NK-92 (cell line): ENCODE results near the gene PRTG.
"Not testable (repeated sequence)": the region's sequence is repeated elsewhere in the genome, so short reads cannot be mapped to it uniquely, and the experiment has no call there.

Experiments
- DNase-seq: peaks from one replicate; lab custom pipeline; 2025; ENCODE audit not compliant: unreplicated experiment; lab: John Stamatoyannopoulos, UW

PRTG gene

DNA sequence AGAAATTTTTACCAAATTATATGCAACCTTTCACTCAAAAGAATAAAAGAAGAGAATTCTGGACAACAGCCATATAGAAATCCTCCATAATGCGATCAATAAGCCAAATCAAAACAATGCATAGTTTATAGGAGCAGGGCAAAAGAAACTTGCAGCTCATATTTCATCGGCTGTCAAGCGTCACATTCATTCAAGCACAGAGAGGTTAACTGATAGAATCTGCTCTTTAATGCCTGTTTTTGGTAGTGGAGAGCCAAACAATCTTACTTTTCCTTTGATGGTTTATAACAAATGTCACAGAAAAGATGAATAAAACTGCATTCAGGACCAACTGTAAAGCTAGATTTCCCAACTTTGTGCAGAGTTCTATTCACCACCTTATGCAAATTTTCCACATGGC lies 35.4 kb downstream of the PRTG start:
- DNase-seq: no peak

DNA sequence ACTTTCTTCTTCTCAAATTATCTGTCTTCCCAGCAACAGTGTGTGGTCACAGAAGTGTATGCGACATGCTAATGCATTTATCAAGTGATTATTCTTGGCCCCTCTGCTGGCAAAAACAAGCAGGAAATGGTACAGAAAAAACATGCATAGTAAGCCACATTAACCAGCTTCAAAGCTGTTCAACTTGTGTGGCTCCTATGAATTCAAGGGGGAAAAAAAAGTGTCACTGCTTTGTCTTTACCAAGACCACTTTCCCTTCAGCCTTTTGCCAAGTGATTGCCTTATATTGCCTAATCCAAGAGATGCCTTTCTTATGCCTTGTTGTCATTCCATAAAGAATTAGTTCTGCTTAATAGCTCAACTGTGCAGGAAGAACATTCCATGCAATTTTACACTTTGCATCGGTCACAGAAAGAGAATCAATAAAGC lies 39.1 kb downstream of the PRTG start:
- DNase-seq: no peak

DNA sequence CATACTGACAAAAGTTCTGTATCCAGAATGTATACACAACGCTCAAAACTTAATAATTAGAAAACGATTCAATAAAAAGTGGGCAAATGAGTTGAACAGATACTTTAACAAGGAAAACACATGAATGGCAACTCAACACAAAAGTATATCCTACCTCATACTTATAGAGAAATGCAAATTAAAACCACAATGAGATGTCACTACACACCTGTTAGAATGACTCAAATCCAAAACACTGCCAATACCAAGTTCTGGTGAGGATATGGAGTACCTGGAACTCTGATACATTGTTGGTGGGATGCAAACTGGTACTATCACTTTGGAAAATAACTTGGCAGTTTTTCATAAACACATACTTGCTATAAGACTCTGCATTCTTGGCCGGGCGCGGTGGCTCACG lies 42.1 kb downstream of the PRTG start:
- DNase-seq: no peak

DNA sequence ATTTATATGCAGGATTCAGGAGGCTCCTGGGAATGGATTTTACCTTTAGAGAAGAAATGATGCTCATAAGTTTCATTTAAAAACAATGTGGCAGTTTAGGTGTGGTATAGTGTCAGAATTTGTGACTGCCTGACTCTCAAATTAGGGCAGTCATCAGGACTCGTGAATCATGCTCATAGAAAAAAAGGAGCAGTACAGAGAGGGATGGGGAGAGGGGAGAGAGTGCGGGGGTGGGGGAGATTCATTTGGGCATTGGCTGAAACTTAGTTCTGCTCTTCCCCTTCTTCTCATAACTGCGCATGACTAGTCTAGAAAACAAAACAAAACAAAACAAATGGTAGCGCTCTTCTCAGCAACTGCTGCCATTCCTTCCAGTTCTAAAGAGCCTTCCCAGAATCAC lies 44.3 kb downstream of the PRTG start:
- DNase-seq: no peak

DNA sequence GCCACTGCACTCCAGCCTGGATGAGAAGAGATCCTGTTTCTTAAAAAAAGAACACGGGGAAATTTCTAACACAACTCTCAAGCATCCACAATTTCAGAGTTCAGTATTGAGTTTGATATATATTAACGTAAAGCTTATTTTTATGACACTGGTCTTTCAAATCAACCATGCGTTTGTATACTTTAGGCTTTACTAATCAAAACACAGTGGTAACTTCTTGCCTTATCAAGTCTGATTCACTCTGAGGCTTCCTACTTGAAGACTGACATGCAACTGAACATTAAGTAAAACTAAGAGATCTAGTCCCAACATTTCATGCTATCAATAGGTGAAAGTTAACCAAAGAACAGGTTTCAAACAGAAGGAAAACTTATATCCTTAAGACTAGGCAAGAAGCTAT lies 46.7 kb downstream of the PRTG start:
- DNase-seq: no peak

DNA sequence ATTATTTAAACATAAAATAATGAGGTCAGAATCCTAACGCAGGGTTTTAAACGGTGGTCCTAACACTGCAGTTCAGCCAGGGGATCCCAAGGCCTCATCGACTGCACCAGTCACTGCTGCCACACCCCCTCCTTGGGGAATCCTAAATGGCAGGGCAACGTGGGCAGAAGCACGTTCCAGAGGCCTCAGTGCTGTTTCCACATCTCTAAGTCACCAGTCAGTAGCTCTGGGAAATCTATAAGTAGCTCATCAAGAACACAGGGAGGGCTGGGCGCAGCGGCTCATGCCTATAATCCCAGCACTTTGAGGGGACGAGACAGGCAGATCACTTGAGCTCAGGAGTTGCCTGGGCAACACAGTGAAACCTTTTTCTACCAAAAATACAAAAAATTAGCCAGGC lies 47.5 kb downstream of the PRTG start:
- DNase-seq: no peak

DNA sequence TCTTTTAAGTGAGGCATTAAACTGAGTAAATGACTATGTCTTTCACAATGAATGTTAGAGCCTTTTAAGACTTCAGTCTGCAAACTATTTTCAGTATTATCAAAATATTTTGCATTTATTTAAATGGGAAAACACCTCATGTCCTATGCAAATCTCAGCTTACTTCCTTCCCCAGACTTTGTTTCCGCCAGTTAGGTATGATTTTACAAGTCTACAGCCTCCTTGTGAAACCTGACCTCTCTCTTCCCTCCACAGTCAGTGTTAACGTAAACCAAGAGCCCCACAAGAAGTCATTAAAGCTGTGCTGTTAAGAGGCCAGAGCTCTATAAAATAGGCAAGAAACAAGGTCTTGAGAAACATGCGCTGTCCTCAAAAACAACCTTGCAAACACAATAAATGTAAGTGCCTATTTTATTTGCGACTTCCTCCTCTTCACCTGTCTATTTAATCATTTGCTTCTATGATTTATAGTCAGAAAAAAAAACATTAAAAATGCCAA lies 48.3 kb downstream of the PRTG start:
- no peak for DNase-seq

DNA sequence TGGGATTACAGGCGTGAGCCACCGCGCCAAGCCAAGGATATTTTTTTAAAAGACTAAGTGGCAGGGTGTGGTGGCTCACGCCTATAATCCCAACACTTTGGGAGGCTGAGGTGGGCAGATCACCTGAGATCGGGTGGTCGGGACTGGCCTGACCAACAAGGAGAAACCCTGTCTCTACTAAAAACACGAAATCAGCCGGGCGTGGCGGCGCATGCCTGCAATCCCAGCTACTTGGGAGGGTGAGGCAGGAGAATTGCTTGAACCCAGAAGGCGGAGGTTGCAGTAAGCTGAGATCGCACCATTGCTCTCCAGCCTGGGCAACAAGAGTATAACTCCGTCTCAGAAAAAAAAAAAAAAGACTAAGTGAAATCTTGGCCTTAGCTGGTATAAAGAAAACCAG lies 49.8 kb downstream of the PRTG start:
- not testable (repeated sequence) for DNase-seq

DNA sequence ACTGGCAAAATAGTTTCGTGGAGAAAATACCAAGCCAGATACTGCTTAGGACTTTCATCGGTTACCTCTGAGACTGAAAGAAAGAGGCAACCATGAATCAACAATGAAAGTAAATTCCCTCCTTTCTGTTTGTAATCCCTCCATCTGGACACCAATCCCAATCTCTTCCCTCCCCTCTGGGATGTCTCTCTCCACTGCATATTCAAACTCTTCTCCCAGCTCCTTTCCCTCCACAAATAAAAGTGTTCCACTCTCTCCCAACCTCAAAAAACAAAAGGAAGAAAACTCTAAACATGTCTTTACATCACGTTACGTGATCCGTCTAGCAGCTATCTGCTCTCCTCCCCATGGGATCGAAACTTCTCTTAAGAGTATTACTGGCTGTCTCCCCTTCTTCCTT lies 55.2 kb downstream of the PRTG start:
- no peak for DNase-seq

DNA sequence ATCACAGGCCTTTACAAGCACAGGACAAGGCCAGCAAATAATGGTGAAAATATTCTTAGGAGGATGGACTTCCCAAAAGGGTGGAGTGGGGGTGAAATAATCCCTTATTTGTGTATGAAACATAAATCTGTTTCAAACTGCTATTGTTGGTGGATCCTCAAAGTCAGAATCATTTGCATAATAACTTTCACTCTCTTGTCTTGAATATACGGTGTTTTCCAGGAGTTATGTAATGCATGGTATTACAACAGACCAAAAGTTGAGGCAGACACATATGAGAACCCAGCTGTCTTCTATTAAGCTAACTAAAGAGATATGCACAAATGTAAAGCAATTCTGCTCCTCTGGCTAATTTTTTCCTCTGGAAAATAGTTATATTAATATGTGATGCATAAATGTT lies 57.7 kb downstream of the PRTG start:
- DNase-seq: no peak

DNA sequence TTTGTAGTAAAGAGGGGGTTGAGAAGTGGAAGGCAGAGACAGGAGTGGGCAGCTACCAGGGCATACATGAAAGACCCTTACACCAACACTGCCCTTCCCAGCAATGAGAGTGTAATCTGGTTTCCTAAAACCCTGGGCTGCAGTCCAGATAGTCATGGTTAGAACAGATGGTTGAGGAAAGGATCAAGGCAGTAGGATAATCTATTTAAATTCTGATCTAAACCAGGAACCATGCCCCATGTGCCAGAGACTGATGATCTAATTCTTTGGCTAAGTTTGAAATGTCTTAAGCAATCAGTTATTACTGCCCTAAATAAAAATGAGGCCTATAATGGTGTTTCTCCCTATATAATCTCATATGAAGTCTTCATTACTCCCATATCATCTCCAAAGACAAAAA lies 59.6 kb downstream of the PRTG start:
- DNase-seq: no peak

DNA sequence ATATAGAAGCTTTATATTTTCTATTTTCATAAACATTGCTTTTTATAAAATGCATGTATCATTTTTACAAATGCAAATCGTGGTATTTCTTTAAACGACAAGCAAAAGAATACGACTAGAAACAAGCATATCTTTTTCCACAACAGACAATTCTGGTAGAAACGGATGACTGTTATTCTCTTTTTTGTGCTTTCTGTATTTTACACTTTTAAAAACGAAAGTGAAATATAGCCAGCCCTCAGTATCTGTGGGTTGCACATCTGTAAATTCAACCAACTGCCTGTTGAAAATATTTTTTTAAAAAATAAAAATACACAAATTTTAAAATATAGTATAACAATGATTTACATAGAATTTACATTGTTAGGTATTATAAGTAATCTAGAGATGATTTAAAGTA lies 61.3 kb downstream of the PRTG start:
- no peak for DNase-seq

DNA sequence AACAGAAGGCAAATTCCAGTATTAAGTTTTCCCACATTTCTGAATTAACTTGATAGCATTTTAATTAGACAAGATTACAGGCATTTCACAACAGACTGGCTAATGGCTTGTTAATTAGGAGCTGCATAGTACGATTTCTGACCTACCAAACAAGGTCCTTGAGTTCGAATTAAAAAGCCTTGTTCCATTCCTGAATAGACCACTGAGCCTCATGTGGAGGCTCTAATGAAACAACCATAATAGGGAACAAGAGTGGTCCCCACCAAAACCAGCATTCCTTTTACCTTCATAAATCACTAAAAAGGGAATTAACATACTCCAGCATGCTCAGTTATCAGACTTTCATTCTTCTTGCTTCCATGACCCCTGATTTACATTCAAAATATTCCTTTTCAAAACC lies 66.4 kb downstream of the PRTG start:
- DNase-seq: no peak

DNA sequence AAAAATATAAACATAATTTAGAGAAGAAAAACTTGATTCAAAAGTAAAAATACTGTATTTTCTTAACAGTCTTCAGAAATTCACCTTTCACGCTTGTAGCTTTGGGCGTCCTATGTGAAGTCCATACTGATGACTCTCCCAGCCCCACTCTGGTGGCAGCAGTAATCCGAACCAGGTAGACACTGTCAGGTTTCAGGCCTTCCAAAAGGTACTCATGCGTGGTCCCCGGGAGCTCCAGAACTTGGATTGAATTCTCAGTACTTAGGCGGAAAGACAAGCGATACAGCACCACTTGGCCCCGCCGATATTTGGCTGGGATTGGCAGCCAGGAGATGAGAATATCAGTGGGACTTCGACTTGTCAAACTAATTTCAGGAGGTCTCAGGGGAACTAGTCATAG lies 69.7 kb downstream of the PRTG start:
- no peak for DNase-seq

DNA sequence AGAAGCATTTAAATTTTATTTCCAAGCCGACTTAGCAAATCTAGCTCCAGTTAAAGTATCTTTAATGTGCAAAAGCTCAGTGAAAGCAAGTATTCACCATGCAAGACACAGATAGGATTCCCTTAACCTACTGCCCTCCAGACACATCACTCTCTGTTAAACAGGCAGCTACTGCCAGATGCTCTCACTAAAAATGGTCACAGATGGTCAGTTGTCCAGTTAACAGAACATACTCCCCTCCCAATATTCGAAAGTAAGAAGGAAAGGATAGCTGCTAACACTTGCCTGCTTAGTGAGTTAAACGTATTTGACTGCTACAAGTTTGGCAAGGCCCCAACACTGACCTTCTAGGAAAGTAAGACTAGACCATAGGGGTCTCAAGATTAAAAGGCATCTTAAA lies 73.7 kb downstream of the PRTG start:
- no peak for DNase-seq

DNA sequence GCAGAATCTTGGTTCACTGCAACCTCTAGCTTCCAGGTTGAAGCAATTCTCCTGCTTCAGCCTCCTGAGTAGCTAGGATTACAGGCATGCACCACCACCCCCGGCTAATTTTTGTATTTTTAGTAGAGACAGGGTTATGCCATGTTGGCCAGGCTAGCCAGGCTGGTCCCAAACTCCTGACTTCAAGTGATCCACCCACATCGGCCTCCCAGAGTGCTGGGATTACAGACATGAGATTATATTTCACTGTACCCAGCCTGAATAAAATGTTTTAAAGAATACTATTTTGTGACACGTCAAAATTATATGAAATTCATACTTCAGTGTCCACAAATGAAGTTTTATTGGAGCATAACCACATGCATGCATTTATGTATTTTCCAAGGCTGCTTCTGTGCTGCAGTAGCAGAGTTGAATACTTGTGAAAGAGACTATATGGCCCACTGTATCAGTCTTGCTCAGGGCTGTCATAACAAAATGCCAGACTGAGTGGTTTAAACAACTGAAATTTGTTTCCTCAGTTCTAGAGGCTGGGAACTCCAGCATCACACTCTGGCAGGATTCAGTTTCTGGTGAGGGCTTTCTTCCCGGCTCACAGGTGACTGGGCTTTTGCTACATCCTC lies 77.2 kb downstream of the PRTG start:
- DNase-seq: no peak

DNA sequence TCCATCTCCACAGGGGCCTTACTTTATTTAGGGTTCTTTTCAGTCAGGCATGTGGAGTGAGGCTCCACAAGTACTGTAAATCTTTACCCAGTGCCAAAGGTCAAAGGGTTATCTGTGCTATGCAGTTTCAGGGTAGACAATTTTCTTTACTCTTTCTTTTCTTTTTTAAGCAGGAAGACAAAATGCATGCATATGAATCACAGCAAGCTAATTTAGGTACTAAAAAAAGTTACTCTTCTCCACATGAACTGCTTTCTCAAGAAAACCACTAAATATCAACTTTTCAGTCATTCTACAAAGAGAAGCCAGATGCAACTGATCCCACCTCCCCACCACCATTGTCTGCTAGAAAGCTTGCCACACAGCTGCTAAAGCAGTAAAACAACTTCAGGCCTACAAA lies 81.5 kb downstream of the PRTG start:
- DNase-seq: no peak

DNA sequence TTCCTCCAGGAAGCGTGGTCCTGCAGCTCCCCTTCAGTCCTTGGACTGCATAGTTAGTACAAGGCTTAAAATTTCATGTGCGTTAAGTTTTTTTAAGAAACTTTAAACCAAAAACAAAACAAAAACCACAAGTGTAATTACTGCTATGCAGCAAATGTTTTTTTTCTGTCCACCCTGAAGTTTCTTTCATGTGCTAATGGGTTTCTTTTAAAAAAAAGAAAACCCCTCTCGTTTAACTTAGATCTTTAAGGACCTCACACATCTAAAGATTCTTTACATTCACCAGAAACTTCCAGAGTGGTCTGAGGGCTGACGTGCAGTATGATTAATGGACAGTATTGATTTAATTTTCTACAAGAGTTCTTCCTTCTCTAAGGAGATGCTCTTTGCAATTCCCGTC lies 82.8 kb downstream of the PRTG start:
- DNase-seq: no peak

DNA sequence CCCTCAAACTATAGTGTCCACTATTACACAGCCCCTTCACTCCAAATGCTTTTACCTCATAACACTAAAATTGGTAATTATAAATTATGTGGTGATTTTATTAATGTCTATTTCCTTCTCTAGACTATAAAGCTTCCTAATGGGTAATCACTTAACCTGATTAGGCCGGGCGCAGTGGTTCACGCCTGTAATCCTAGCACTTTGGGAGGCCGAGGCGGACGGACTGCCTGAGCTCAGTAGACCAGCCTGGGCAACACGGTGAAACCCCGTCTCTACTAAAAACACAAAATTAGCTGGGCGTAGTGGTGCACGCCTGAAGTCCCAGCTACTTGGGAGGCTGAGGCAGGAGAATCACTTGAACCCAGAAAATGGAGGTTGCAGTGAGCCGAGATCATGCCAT lies 83.5 kb downstream of the PRTG start:
- DNase-seq: no peak

DNA sequence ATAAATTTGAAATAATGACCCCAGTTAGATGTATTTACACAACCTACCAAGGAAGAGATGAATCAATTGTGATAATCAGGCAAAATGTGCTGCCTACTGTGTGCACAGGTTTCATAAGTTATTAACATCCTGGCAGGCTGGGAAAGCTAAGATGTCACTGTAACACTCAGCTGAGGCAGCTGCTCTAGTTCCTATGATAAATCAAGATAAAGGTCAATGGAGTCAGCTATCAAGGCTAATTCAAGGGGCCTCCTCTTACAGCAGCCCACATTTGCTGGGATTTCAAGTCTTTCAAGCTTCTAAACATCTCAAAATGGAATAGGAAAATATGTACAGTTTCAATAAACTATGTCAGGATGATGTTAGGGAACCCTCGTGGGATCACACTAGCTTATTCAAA lies 84.1 kb downstream of the PRTG start:
- no peak for DNase-seq

DNA sequence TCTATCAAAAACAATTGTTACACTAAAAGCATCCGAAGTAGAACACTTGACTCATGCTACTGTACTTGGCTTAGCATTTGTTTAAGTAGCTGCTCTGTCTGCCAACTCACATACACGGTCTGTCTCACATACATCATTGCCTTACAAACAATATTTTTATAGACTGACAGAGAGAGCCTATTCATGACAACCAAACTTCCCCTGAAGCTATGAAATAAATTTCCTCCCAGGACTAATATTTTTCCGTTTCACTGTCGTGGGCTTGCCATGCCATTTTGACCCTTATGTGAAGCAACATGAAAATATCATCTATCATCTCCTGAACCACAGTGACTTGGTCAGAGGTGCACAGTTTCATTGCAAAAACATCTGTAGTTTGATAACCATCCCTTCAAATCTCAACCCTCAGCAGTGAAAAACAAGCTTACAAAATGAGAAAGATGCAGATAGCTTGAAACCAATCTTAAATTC lies 88.4 kb downstream of the PRTG start:
- DNase-seq: no peak

DNA sequence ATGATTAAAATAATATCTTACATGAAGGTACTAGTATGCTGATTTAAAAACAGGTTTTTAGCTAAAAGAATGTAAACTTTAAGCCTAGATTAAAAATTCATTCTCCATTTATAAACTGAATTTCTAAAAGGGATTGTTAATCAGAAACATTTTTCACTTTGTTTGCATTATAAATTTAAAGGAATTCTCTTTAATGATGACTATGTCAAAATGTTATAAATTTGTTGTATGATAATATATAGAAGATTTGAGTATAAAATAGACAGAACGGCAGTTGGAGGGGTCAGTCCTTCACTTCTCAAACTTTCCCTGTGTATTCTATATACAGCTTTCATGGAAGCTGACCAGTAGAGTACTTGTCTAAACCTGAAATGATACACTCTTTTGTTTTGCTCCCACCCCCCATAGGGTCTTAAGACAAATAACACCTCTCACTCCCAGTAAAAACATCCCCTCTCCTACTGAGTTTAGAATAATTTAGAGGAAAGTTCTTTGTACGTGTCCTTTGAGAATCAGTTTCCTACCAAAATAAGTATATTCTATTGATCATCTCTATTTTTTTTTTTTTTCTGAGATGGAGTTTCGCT lies 90.0 kb downstream of the PRTG start:
- DNase-seq: no peak

DNA sequence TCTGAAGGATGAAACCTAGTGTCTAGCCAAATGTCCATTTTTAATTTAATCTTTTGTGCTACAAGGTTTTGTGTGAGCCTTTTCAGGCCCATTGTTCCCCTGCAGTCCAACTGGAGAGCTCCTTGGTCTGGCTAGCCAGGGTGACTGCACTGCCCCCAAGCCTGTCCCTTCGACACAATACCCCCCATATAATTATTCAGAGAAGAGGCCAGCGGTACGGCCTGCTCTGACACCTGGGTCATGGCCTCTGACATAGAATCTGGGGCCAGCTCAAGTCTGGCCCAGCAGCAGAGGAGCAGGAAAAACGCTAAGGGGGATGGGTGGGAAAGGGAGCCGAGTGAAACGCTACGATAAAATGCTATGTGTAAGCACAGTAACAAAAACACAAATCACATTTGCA lies 90.6 kb downstream of the PRTG start:
- DNase-seq: no peak
